Activated T-cell treated with anti-CD3 and anti-CD28 coated beads, Interleukin-2, amount 50 U/mL, for 72 hours (primary cell): ENCODE data around the gene NUP133. TPM values are rescaled to one million over a fixed set of nuclear protein-coding genes. Genes with fewer than 3 reads are reported as not detected.
"Not testable (repeated sequence)": the region's sequence is repeated elsewhere in the genome, so short reads cannot be mapped to it uniquely, and the experiment has no call there.

Experiments used
- ATAC-seq, 2 donors: fragments of 150-1000 bp; cut with Tn5 transposase; replicated peaks in 1 of 2; 2 replicates each; pipeline ENCODE4 v1.10.0; 2021; ENCODE audit warnings: moderate library complexity in 2 of 2, mild to moderate bottlenecking in 1 of 2
- DNase-seq, 2 donors: peaks; one replicate each; pipeline ENCODE4 v3.0.0; 2021 to 2022; ENCODE audit warnings: mixed read lengths in 1 of 2
- H3K27ac Mint-ChIP-seq: one replicate; pipeline ENCODE4 v1.8.0; 2022; ENCODE audit warnings: mild to moderate bottlenecking, moderate library complexity, mixed read lengths
- H3K27me3 Mint-ChIP-seq: one replicate; pipeline ENCODE4 v1.8.0; 2022; ENCODE audit warnings: low read depth, mixed read lengths
- H3K36me3 Mint-ChIP-seq, 2 donors: one replicate each; pipeline ENCODE4 v1.8.0; 2022; ENCODE audit warnings: mixed read lengths in 2 of 2, mild to moderate bottlenecking in 1 of 2; ENCODE audit not compliant: insufficient read depth in 2 of 2
- H3K4me1 Mint-ChIP-seq: one replicate; pipeline ENCODE4 v1.8.0; 2022; ENCODE audit warnings: low read depth, mixed read lengths
- H3K4me3 Mint-ChIP-seq, 2 donors: one replicate each; pipeline ENCODE4 v1.8.0; 2022; ENCODE audit warnings: mild to moderate bottlenecking in 2 of 2, mixed read lengths in 2 of 2, moderate library complexity in 2 of 2
- H3K9me3 Mint-ChIP-seq, 2 donors: one replicate each; pipeline ENCODE4 v1.8.0; 2022; ENCODE audit warnings: mixed read lengths in 2 of 2
- total RNA-seq, 2 donors: library from RNA; stranded (reverse); gene quantifications; one replicate each; pipeline ENCODE4 v1.2.3, GENCODE V29; 2022

The NUP133 gene
- total RNA-seq, 2 donors from 2014 or later: 42.8 to 53.4 TPM

- peaks cover 7 to 27% of the 10 kb centered on the region in 2 donors for H3K36me3 Mint-ChIP-seq
- H3K27ac Mint-ChIP-seq: no peak overlapping the region
Observed at GRCh38 chr1:229485318-229485717, 22.8 kb downstream of the NUP133 start.

GRCh38 chr1:229482511-229482910 lies 25.6 kb downstream of the NUP133 start:
- ATAC-seq: no peak
- H3K4me1 Mint-ChIP-seq: no peaks in the 10 kb centered on the region
- no peak overlapping the region for H3K27ac Mint-ChIP-seq

More at GRCh38 chr1:229485318-229485717, 22.8 kb downstream of the NUP133 start:
- H3K9me3 Mint-ChIP-seq: no peaks in the 10 kb centered on the region
- ATAC-seq (no peak), DNase-seq (no peak)
- H3K4me3 Mint-ChIP-seq: no peak overlapping the region
- H3K4me1 Mint-ChIP-seq: no peaks in the 10 kb centered on the region
- no peaks in the 10 kb centered on the region for H3K27me3 Mint-ChIP-seq

GRCh38 chr1:229480495-229480894 lies 27.6 kb downstream of the NUP133 start:
- H3K4me1 Mint-ChIP-seq: no peaks in the 10 kb centered on the region
- DNase-seq (no peak), ATAC-seq (no peak)
- no peaks in the 10 kb centered on the region for H3K9me3 Mint-ChIP-seq
- no peaks in the 10 kb centered on the region for H3K27me3 Mint-ChIP-seq
- no peak overlapping the region for H3K27ac Mint-ChIP-seq
- no peak overlapping the region for H3K4me3 Mint-ChIP-seq
- H3K36me3 Mint-ChIP-seq: peaks cover 1 to 23% of the 10 kb centered on the region in 2 donors

More at GRCh38 chr1:229482511-229482910, 25.6 kb downstream of the NUP133 start:
- Mint-ChIP-seq H3K4me3 (no peak overlapping the region), H3K9me3 (no peaks in the 10 kb centered on the region), H3K36me3 (peaks cover 5 to 20% of the 10 kb centered on the region in 2 donors), H3K27me3 (no peaks in the 10 kb centered on the region)
- DNase-seq: no peak

GRCh38 chr1:229479660-229480399 lies 28.3 kb downstream of the NUP133 start:
- Mint-ChIP-seq H3K9me3 (no peaks in the 10 kb centered on the region), H3K36me3 (peaks cover 1 to 20% of the 10 kb centered on the region in 2 donors), H3K4me3 (no peak overlapping the region), H3K27me3 (no peaks in the 10 kb centered on the region), H3K4me1 (no peaks in the 10 kb centered on the region), H3K27ac (no peak overlapping the region)
- DNase-seq: no peak
- ATAC-seq: no peak

- ATAC-seq (peak in 1 of 2 donors; percentile 35), DNase-seq (no peak)
- Mint-ChIP-seq H3K4me1 (no peaks in the 10 kb centered on the region), H3K27ac (no peak overlapping the region), H3K27me3 (no peaks in the 10 kb centered on the region), H3K4me3 (no peak overlapping the region), H3K9me3 (no peaks in the 10 kb centered on the region), H3K36me3 (peaks cover 3 to 23% of the 10 kb centered on the region in 2 donors)
Observed at GRCh38 chr1:229478852-229479251, 29.3 kb downstream of the NUP133 start.

- not testable (repeated sequence) for H3K27me3 Mint-ChIP-seq, ATAC-seq, H3K9me3 Mint-ChIP-seq, DNase-seq, H3K27ac Mint-ChIP-seq, H3K4me3 Mint-ChIP-seq, H3K4me1 Mint-ChIP-seq
- H3K36me3 Mint-ChIP-seq: peaks cover 3 to 19% of the 10 kb centered on the region in 2 donors
Observed at GRCh38 chr1:229475859-229476258, 32.3 kb downstream of the NUP133 start.

GRCh38 chr1:229474509-229474908 lies 33.6 kb downstream of the NUP133 start:
- no peak for ATAC-seq
- Mint-ChIP-seq H3K36me3 (peaks cover 2 to 25% of the 10 kb centered on the region in 2 donors), H3K4me3 (no peak overlapping the region), H3K27ac (peak overlapping the region; percentile 59), H3K9me3 (no peaks in the 10 kb centered on the region), H3K27me3 (no peaks in the 10 kb centered on the region), H3K4me1 (no peaks in the 10 kb centered on the region)
- no peak for DNase-seq

- no peaks in the 10 kb centered on the region for H3K4me1 Mint-ChIP-seq
- ATAC-seq: no peak
- H3K27me3 Mint-ChIP-seq: no peaks in the 10 kb centered on the region
- no peak overlapping the region for H3K27ac Mint-ChIP-seq
- H3K4me3 Mint-ChIP-seq: no peak overlapping the region
- H3K36me3 Mint-ChIP-seq: peaks cover 2 to 22% of the 10 kb centered on the region in 2 donors
- H3K9me3 Mint-ChIP-seq: no peaks in the 10 kb centered on the region
- DNase-seq: no peak
Observed at GRCh38 chr1:229471175-229471574, 37.0 kb downstream of the NUP133 start.

GRCh38 chr1:229470406-229471043 lies 37.6 kb downstream of the NUP133 start:
- H3K9me3 Mint-ChIP-seq: no peaks in the 10 kb centered on the region
- H3K36me3 Mint-ChIP-seq: peaks cover 2 to 22% of the 10 kb centered on the region in 2 donors
- ATAC-seq: no peak
- H3K4me1 Mint-ChIP-seq: no peaks in the 10 kb centered on the region
- no peak overlapping the region for H3K27ac Mint-ChIP-seq
- no peaks in the 10 kb centered on the region for H3K27me3 Mint-ChIP-seq
- no peak for DNase-seq
- no peak overlapping the region for H3K4me3 Mint-ChIP-seq

GRCh38 chr1:229466887-229467286 lies 41.3 kb downstream of the NUP133 start:
- Mint-ChIP-seq H3K4me3 (no peak overlapping the region), H3K9me3 (no peaks in the 10 kb centered on the region), H3K27me3 (no peaks in the 10 kb centered on the region), H3K27ac (no peak overlapping the region), H3K36me3 (peaks cover 1 to 27% of the 10 kb centered on the region in 2 donors), H3K4me1 (no peaks in the 10 kb centered on the region)
- ATAC-seq (no peak), DNase-seq (no peak)

- no peak for DNase-seq
- peaks cover 5 to 29% of the 10 kb centered on the region in 2 donors for H3K36me3 Mint-ChIP-seq
- H3K4me1 Mint-ChIP-seq: no peaks in the 10 kb centered on the region
- no peak overlapping the region for H3K4me3 Mint-ChIP-seq
- H3K27ac Mint-ChIP-seq: no peak overlapping the region
- ATAC-seq: no peak
- no peaks in the 10 kb centered on the region for H3K9me3 Mint-ChIP-seq
- H3K27me3 Mint-ChIP-seq: no peaks in the 10 kb centered on the region
Observed at GRCh38 chr1:229464672-229465071, 43.5 kb downstream of the NUP133 start.

- ATAC-seq: no peak
- Mint-ChIP-seq H3K36me3 (peaks cover 9 to 35% of the 10 kb centered on the region in 2 donors), H3K9me3 (no peaks in the 10 kb centered on the region), H3K4me1 (no peaks in the 10 kb centered on the region), H3K27me3 (no peaks in the 10 kb centered on the region), H3K4me3 (no peak overlapping the region), H3K27ac (no peak overlapping the region)
- no peak for DNase-seq
Observed at GRCh38 chr1:229461032-229461668, 47.0 kb downstream of the NUP133 start.

- no peaks in the 10 kb centered on the region for H3K27me3 Mint-ChIP-seq
- H3K36me3 Mint-ChIP-seq: peaks cover 9 to 29% of the 10 kb centered on the region in 2 donors
- H3K4me3 Mint-ChIP-seq: no peak overlapping the region
- no peak overlapping the region for H3K27ac Mint-ChIP-seq
- ATAC-seq (no peak), DNase-seq (no peak)
- H3K9me3 Mint-ChIP-seq: no peaks in the 10 kb centered on the region
- no peaks in the 10 kb centered on the region for H3K4me1 Mint-ChIP-seq
Observed at GRCh38 chr1:229459815-229460214, 48.3 kb downstream of the NUP133 start.
